ENCODE results near the gene GGT6.

The GGT6 gene

DNA sequence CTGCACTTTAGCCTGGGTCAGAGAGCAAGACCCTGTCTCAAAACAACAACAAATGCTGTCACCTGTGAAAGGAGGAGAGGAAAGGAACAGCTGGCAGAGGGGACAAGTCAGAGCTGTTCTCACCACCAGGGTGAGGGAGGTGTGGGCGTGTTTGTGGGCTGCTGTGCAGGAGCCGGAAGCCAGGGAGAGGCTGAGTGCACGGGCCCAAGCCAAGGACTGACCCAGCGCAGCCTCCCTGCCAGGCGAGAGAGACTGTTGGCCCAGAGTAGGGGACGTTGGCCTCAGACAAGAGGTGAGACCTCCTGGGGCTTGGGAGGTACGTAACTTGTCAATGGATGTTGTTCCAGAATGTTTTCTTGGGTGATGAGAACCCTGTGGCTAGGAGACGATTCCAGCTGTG is 51.0 kb downstream of the GGT6 start:
- no peaks in the 10 kb centered on the region for H3K36me3 ChIP-seq (ENCODE audit: control insufficient read depth in 2 of 2, insufficient read depth in 1 of 2, low read length in 2 of 2)
- no peak overlapping the region for H3K27ac ChIP-seq (ENCODE audit: extremely low read depth, low read depth, low read length)
- H3K4me1 ChIP-seq (ENCODE audit: control insufficient read depth, insufficient read depth, low read length): peaks cover 2% of the 10 kb centered on the region; the same call in 1 of the 2 replicates
- POLR2A ChIA-PET: interaction anchor here (0.5 kb wide), 1 partner anchor 38 kb away, joined by 9 read pairs; no protein-coding TSS in a partner anchor
- TF ChIP-seq EGR2 (tag by site-specific recombination; IDR thresholded peaks at IDR 0.05; ENCODE audit: low read depth) (peak; percentile 65), ZNF354C (tag by site-specific recombination; IDR thresholded peaks at IDR 0.05; ENCODE audit: borderline replicate concordance, low read depth) (no peak), ZFHX2 (tag by site-specific recombination; conservative IDR thresholded peaks at IDR 0.05) (peak; percentile 85)
- CTCF ChIA-PET: interaction anchor here (0.6 to 1.6 kb wide), 4 partner anchors 15 to 90 kb away, joined by 3 to 5 read pairs (median 4); no protein-coding TSS in a partner anchor
- H3K4me3 ChIP-seq (ENCODE audit: low read depth, low read length): no peak overlapping the region
- H3K9me3 ChIP-seq (ENCODE audit: control insufficient read depth, insufficient read depth, low read depth, low read length): no peaks in the 10 kb centered on the region

DNA sequence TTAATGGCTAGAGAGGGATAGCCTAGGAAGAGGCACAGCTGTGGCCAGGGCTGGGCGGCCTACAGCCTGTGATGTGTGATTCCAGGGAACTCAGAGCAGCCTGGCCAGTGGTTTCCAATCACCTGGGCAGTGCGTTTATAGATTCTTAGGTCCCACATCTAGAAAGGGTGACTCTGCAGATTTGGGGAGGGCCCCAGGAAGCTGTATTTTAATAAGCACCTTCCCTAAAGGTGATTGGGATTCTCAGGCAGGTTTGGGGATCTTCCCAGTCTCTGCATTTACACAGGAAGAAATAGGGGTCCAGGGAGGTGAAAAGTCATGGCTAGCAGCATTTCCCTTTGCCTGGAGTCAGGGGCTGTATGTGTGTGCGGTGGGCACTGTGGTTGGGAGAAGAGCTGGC is 52.2 kb downstream of the GGT6 start:
- no peak overlapping the region for H3K4me3 ChIP-seq (ENCODE audit: low read depth, low read length)
- no peaks in the 10 kb centered on the region for H3K9me3 ChIP-seq (ENCODE audit: control insufficient read depth, insufficient read depth, low read depth, low read length)
- TF ChIP-seq ZNF707 (tag by site-specific recombination; IDR thresholded peaks at IDR 0.05): no peak
- TF ChIP-seq ZBTB20 (tag by site-specific recombination; IDR thresholded peaks at IDR 0.05): peak; percentile 75
- no peak overlapping the region for H3K27ac ChIP-seq (ENCODE audit: extremely low read depth, low read depth, low read length)
- ChIA-PET CTCF (interaction anchor here (1.5 kb wide), 1 partner anchor 88 kb away, joined by 3 read pairs; no protein-coding TSS in a partner anchor), POLR2A (no interaction called here)
- H3K4me1 ChIP-seq (ENCODE audit: control insufficient read depth, insufficient read depth, low read length): peaks cover 2% of the 10 kb centered on the region; the same call in 1 of the 2 replicates
- no peaks in the 10 kb centered on the region for H3K36me3 ChIP-seq (ENCODE audit: control insufficient read depth in 2 of 2, insufficient read depth in 1 of 2, low read length in 2 of 2)

DNA sequence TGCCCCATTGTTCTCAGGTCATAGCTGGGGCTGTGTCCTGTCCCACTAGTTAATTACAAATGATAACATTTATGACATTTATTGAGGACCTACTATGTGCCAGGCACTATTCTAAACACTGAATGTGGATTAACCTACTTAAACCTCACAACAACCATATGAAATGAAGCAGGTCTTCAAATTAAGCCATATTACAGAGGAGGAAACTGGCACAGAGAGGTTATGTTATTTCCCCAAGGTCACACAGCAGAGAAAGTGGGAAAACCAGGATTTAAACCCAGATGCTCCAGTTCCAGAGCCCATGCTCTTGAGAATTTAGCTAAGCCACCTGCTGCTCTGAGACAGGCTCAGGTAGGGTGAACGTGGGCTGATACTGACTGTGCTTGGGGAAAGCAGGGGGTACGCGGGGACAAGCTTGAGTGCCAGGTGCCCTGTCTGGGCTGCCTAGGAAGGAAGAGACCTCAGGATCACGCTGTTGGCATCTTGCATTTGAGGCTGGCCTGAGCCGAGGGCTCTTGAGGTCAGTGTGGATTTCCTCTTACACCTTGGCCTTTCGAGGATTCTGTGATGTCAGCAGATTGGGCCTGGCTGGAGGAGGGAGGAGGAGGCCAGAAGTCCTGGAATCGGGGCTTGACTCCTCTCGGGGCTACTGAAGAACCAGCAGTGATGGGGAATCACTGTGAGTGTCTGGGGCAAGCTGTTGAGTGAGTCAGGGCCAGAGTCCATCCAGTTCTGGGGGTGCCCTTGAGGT is 52.8 kb downstream of the GGT6 start:
- no peaks in the 10 kb centered on the region for H3K36me3 ChIP-seq (ENCODE audit: control insufficient read depth in 2 of 2, insufficient read depth in 1 of 2, low read length in 2 of 2)
- ChIA-PET CTCF (interaction anchor here (1.5 kb wide), 1 partner anchor 87 kb away, joined by 3 read pairs; no protein-coding TSS in a partner anchor), POLR2A (no interaction called here)
- H3K4me1 ChIP-seq (ENCODE audit: control insufficient read depth, insufficient read depth, low read length): peaks cover 2% of the 10 kb centered on the region; the same call in 1 of the 2 replicates
- no peak overlapping the region for H3K27ac ChIP-seq (ENCODE audit: extremely low read depth, low read depth, low read length)
- H3K9me3 ChIP-seq (ENCODE audit: control insufficient read depth, insufficient read depth, low read depth, low read length): no peaks in the 10 kb centered on the region
- TF ChIP-seq ZNF19 (tag by site-specific recombination; IDR thresholded peaks at IDR 0.05; ENCODE audit: low read depth): no peak
- TF ChIP-seq ZNF768 (tag by site-specific recombination; IDR thresholded peaks at IDR 0.05): peak; percentile 96
- peak; percentile 44; the same call in 1 of the 2 replicates for TF ChIP-seq ZNF664 (tag by site-specific recombination; IDR thresholded peaks at IDR 0.05)
- H3K4me3 ChIP-seq (ENCODE audit: low read depth, low read length): no peak overlapping the region

Measured in HEK293 (cell line).